Endothelial cell (in vitro differentiated cells): ENCODE results near the gene PPP4R2. TPM values are rescaled to one million over a fixed set of nuclear protein-coding genes. Genes with fewer than 3 reads are reported as not detected.

Source experiments
- DNase-seq: peaks from one replicate; pipeline ENCODE4 v3.0.0; 2021; ENCODE audit warnings: low spot score
- H3K27ac Mint-ChIP-seq: one replicate; pipeline ENCODE4 v1.8.0; 2021; ENCODE audit warnings: mixed read lengths, inconsistent platforms; ENCODE audit not compliant: unreplicated experiment
- H3K27me3 Mint-ChIP-seq: one replicate; pipeline ENCODE4 v1.8.0; 2021; ENCODE audit warnings: mild to moderate bottlenecking, moderate library complexity, mixed read lengths, inconsistent platforms; ENCODE audit not compliant: unreplicated experiment
- H3K36me3 Mint-ChIP-seq: one replicate; pipeline ENCODE4 v1.8.0; 2021; ENCODE audit warnings: mild to moderate bottlenecking, low read depth, mixed read lengths, inconsistent platforms; ENCODE audit not compliant: unreplicated experiment
- H3K4me1 Mint-ChIP-seq: one replicate; pipeline ENCODE4 v1.8.0; 2021; ENCODE audit warnings: mild to moderate bottlenecking, mixed read lengths, inconsistent platforms; ENCODE audit not compliant: unreplicated experiment
- H3K4me3 Mint-ChIP-seq: one replicate; pipeline ENCODE4 v1.8.0; 2021; ENCODE audit warnings: mild to moderate bottlenecking, mixed read lengths, inconsistent platforms; ENCODE audit not compliant: unreplicated experiment
- H3K9me3 Mint-ChIP-seq: one replicate; pipeline ENCODE4 v1.8.0; 2021; ENCODE audit warnings: mixed read lengths, inconsistent platforms; ENCODE audit not compliant: unreplicated experiment
- total RNA-seq: library from RNA; stranded (reverse); fragmentation: NEBNext Ultra II Directional; extraction: Animal tissue kit (Norgen Biotek cat#: 25700); gene quantifications from one replicate; pipeline ENCODE4 v1.2.1, GENCODE V29; 2021; ENCODE audit not compliant: unreplicated experiment
- TF ChIP-seq, protein P1 (sequence below): fragments of 200-600 bp; sonication (generic); IDR thresholded peaks from one replicate; pipeline ENCODE4 v1.5.0; 2021; ENCODE audit warnings: antibody characterized with exemption; ENCODE audit not compliant: unreplicated experiment

PPP4R2 gene
- total RNA-seq, 1 donor from 2014 or later, result 100.0 TPM

DNA sequence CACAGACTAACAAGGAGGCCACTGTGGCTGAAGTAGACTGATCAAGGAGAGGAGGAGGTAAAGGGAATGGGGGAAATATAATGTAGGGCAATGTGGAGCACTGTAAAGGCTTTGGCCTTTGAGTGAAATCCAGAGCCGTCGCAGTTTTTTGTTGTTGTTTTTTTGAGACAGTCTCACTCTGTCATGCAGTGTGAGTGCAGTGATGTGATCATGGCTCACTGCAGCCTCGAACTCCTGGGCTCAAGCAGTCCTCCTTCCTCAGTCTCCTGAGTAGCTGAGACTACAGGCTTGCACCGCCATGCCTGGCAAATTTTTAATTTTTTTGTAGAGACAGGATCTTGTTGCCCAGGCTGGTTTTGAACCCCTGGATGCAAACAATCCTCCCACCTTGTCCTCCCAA is 32.2 kb downstream of the PPP4R2 start:
- no peak overlapping the region for H3K27ac Mint-ChIP-seq
- H3K4me1 Mint-ChIP-seq, result peaks cover 18% of the 10 kb centered on the region
- H3K4me3 Mint-ChIP-seq, result no peak overlapping the region
- H3K36me3 Mint-ChIP-seq, result no peaks in the 10 kb centered on the region
- no peak for DNase-seq
- no peaks in the 10 kb centered on the region for H3K9me3 Mint-ChIP-seq
- TF ChIP-seq, protein P1, sequence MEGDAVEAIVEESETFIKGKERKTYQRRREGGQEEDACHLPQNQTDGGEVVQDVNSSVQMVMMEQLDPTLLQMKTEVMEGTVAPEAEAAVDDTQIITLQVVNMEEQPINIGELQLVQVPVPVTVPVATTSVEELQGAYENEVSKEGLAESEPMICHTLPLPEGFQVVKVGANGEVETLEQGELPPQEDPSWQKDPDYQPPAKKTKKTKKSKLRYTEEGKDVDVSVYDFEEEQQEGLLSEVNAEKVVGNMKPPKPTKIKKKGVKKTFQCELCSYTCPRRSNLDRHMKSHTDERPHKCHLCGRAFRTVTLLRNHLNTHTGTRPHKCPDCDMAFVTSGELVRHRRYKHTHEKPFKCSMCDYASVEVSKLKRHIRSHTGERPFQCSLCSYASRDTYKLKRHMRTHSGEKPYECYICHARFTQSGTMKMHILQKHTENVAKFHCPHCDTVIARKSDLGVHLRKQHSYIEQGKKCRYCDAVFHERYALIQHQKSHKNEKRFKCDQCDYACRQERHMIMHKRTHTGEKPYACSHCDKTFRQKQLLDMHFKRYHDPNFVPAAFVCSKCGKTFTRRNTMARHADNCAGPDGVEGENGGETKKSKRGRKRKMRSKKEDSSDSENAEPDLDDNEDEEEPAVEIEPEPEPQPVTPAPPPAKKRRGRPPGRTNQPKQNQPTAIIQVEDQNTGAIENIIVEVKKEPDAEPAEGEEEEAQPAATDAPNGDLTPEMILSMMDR, result no peak
- H3K27me3 Mint-ChIP-seq, result no peaks in the 10 kb centered on the region

DNA sequence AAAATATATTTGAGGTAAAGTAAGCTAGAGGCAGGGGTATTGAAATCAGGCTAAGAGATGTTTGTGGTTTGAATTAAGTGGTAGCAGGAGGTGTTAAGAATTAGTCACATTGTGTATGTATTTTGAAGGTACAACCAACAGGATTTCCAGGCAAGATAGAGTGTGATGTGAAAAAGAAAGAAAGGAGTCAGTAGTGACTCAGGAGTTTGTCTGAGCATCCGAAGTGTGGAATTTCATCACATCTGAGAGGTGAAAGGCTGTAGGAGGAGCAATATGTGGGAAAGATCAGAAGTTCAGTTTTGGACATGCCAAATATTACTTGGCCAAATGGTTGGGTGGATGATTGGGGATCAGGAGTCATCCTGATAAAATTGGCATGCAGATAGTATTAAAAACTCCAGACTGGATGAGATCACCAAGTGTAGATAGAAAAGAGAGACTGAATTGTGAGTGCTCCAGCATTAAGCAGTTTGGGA is 32.7 kb downstream of the PPP4R2 start:
- Mint-ChIP-seq H3K4me3 (no peak overlapping the region), H3K36me3 (no peaks in the 10 kb centered on the region), H3K4me1 (peaks cover 14% of the 10 kb centered on the region), H3K27ac (peak overlapping the region; percentile 14), H3K27me3 (no peaks in the 10 kb centered on the region), H3K9me3 (no peaks in the 10 kb centered on the region)
- DNase-seq, result no peak
- TF ChIP-seq, protein P1, result no peak

DNA sequence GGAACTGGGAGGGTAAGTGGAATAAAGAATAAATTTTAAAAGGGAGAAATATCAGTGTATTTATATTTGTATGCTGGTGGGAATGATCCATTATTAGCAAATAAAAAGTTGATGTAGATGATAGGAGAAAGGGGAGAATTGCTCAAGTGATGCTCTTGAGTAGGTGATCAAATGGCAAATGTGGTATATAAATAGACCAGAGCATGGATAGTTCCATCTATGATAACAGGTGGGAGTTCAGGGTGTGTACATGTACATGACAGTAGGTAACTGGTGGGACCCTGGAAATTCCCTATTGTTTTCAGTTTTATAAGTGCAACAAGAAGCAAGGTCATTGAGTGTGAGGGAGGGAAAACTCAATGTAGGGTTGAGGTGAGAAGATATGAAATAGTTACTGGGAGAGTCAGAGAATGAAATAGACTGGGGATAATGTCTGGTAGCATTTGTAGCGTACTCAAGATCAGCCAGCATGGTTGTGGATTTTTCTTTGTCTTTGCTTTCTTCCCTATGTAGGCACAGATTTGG is 33.5 kb downstream of the PPP4R2 start:
- peaks cover 12% of the 10 kb centered on the region for H3K4me1 Mint-ChIP-seq

DNA sequence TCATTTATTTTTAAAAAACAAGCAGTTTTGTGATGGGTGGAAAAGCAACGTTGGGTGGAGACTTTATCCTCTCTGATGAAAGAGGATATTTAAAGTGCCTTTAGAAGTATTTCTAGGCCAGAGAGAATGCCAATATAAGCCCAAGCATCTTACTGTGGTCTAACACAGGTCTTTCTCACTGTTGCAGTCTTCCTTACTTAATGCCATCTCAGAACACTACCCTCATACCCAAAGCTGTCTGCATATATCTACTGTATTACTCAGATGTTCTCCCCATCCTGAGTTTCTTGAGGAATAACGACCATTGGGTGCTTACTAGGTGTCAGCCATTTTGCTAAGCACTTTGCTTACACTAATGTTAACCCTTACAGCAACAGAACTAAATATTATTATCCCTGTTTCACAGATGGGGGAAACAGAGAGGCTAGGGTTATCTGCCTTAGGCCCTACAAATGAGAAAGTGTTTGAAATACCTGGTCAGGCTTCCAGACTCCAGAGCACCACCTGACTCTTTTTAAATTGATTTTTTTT is 35.0 kb downstream of the PPP4R2 start:
- H3K36me3 Mint-ChIP-seq, result no peaks in the 10 kb centered on the region
- peaks cover 7% of the 10 kb centered on the region for H3K4me1 Mint-ChIP-seq
- no peaks in the 10 kb centered on the region for H3K27me3 Mint-ChIP-seq
- no peak for DNase-seq
- no peaks in the 10 kb centered on the region for H3K9me3 Mint-ChIP-seq
- H3K27ac Mint-ChIP-seq, result no peak overlapping the region
- H3K4me3 Mint-ChIP-seq, result no peak overlapping the region
- TF ChIP-seq, protein P1, result no peak

More for the DNA sequence above, 33.5 kb downstream of the PPP4R2 start:
- H3K9me3 Mint-ChIP-seq, result no peaks in the 10 kb centered on the region
- H3K4me3 Mint-ChIP-seq, result no peak overlapping the region
- H3K27ac Mint-ChIP-seq, result no peak overlapping the region
- no peaks in the 10 kb centered on the region for H3K36me3 Mint-ChIP-seq
- H3K27me3 Mint-ChIP-seq, result no peaks in the 10 kb centered on the region
- DNase-seq, result no peak
- TF ChIP-seq, protein P1, result no peak

DNA sequence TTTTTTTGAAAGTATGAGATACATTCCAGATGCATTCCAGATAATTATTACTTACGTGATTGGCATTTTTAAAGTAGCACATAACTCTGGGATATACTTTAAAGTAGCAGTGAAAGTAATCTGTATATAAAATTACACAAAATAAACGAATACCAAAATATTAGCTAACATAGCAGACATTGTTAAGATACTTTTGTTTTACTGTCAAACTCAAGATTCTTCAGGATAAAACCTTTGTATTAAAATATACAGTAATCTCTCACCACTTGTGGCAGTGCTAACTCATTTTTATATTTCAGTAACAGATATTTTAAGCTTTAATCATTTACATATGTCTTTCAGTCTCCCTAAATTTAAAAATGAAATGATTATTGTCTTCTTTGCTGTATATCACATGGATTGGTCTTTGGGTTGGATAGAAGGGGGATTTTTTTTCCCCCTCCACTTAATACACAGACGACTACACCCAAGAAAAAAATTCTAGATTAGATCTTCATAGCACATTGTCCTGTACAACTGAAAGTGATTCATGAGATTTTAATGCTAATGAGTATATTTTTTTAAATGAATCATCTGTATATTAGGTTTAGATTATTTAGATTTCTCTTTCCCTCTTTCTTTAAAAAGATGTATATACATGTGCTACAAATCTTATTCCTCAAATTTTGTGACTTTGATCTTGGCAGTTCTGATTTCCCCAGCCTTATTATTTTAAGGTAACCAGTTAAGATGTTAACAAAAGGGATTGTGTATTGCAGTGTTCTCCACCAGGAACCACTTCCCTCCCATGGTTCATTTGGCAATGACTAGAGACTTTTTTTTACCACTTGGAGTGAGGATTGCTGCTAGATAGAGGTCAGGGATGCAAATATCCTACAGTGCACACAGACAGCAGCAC is 40.3 kb downstream of the PPP4R2 start:
- Mint-ChIP-seq H3K9me3 (no peaks in the 10 kb centered on the region), H3K36me3 (no peaks in the 10 kb centered on the region), H3K4me1 (peaks cover 22% of the 10 kb centered on the region), H3K4me3 (no peak overlapping the region), H3K27ac (no peak overlapping the region), H3K27me3 (no peaks in the 10 kb centered on the region)
- DNase-seq, result no peak
- TF ChIP-seq, protein P1, result no peak
